CD4-positive, alpha-beta T cell (primary cell): ENCODE data around the gene AUP1. TPM values are rescaled to one million over a fixed set of nuclear protein-coding genes. Genes with fewer than 3 reads are reported as not detected.

Source experiments
- ATAC-seq: fragments of 200-7000 bp; cut with Tn5 transposase; one replicate; pipeline ENCODE4 v1.10.0; 2022; ENCODE audit warnings: mild to moderate bottlenecking; ENCODE audit not compliant: poor library complexity
- CTCF ChIA-PET: fragments of 350-600 bp; sonication (Branson Sonifier 250); formaldehyde crosslinking; loops from one replicate; lab custom pipeline; 2021; ENCODE audit warnings: antibody characterized with exemption, inconsistent platforms; lab: Charles Lee
- POLR2A ChIA-PET: fragments of 350-600 bp; sonication (Branson Sonifier 250); formaldehyde crosslinking; loops from one replicate; lab custom pipeline; 2021; ENCODE audit warnings: antibody characterized with exemption, inconsistent platforms; lab: Charles Lee
- DNase-seq, 14 experiments: peaks; one replicate each; pipeline ENCODE4 v3.0.0-alpha.2; 2013 to 2020; ENCODE audit warnings: mixed read lengths in 2 of 14
- H3K27ac ChIP-seq, 2 donors: one replicate each; pipeline versions ENCODE4 v1.5.1 to v1.7.0; 2013; ENCODE audit warnings: low read length in 2 of 2, low read depth in 1 of 2, mild to moderate bottlenecking in 1 of 2
- H3K27me3 ChIP-seq, 2 experiments: 1 replicate in 1 of 2; 2 replicates in 1 of 2; pipeline versions ENCODE4 v1.6.1 to v1.7.0; 2013; ENCODE audit warnings: low read length in 2 of 2, control low read depth in 1 of 2, mild to moderate bottlenecking in 1 of 2, moderate library complexity in 1 of 2; ENCODE audit not compliant: insufficient read depth in 2 of 2, control insufficient read depth in 1 of 2
- H3K36me3 ChIP-seq: one replicate; pipeline ENCODE4 v1.6.1; 2013; ENCODE audit warnings: low read length, control low read depth; ENCODE audit not compliant: insufficient read depth
- H3K4me1 ChIP-seq: one replicate; pipeline ENCODE4 v1.6.1; 2013; ENCODE audit warnings: low read length, control low read depth; ENCODE audit not compliant: insufficient read depth
- H3K4me3 ChIP-seq: one replicate; pipeline ENCODE4 v1.5.1; 2013; ENCODE audit warnings: mild to moderate bottlenecking, low read length, moderate library complexity
- H3K9me3 ChIP-seq, 2 experiments: 1 replicate in 1 of 2; 2 replicates in 1 of 2; pipeline versions ENCODE4 v1.6.1 to v1.7.0; 2013; ENCODE audit warnings: low read length in 2 of 2, mild to moderate bottlenecking in 2 of 2, control low read depth in 1 of 2, moderate library complexity in 1 of 2; ENCODE audit not compliant: control insufficient read depth in 1 of 2, insufficient read depth in 1 of 2
- H3K27ac Mint-ChIP-seq: one replicate; pipeline ENCODE4 v1.8.0; 2020; ENCODE audit warnings: mixed read lengths
- H3K27me3 Mint-ChIP-seq: one replicate; pipeline ENCODE4 v1.8.0; 2021; ENCODE audit warnings: mixed read lengths
- H3K36me3 Mint-ChIP-seq: one replicate; pipeline ENCODE4 v1.8.0; 2021; ENCODE audit warnings: low read depth, mixed read lengths
- H3K4me1 Mint-ChIP-seq: one replicate; pipeline ENCODE4 v1.8.0; 2021; ENCODE audit warnings: low read depth, mixed read lengths
- H3K4me3 Mint-ChIP-seq: one replicate; pipeline ENCODE4 v1.8.0; 2020; ENCODE audit warnings: mild to moderate bottlenecking, mixed read lengths
- H3K9me3 Mint-ChIP-seq: one replicate; pipeline ENCODE4 v1.8.0; 2020; ENCODE audit warnings: mixed read lengths
- intact Hi-C, 2 experiments: fragments of 100-400 bp; cut with DNase I in 1 of 2; cut with micrococcal nuclease in 1 of 2; formaldehyde crosslinking; loops; one replicate each; pipeline versions ENCODE4 v1.15.1 to v1.9.0; 2023 to 2025; cut with DNase I, micrococcal nuclease
- total RNA-seq, 174 experiments: library from RNA in 2 of 174; stranded (reverse) in 2 of 174; gene quantifications; one replicate each; pipeline ENCODE4 v1.2.3 and lab custom pipeline; 2021 to 2026
- TF ChIP-seq, protein P1 (sequence below): fragments of 200-600 bp; IDR thresholded peaks from one replicate; pipeline ENCODE4 v1.8.0; 2022; ENCODE audit warnings: antibody characterized with exemption, mild to moderate bottlenecking

Gene AUP1
- total RNA-seq, 2 experiments from 2014 or later = 162 to 170 TPM

DNA sequence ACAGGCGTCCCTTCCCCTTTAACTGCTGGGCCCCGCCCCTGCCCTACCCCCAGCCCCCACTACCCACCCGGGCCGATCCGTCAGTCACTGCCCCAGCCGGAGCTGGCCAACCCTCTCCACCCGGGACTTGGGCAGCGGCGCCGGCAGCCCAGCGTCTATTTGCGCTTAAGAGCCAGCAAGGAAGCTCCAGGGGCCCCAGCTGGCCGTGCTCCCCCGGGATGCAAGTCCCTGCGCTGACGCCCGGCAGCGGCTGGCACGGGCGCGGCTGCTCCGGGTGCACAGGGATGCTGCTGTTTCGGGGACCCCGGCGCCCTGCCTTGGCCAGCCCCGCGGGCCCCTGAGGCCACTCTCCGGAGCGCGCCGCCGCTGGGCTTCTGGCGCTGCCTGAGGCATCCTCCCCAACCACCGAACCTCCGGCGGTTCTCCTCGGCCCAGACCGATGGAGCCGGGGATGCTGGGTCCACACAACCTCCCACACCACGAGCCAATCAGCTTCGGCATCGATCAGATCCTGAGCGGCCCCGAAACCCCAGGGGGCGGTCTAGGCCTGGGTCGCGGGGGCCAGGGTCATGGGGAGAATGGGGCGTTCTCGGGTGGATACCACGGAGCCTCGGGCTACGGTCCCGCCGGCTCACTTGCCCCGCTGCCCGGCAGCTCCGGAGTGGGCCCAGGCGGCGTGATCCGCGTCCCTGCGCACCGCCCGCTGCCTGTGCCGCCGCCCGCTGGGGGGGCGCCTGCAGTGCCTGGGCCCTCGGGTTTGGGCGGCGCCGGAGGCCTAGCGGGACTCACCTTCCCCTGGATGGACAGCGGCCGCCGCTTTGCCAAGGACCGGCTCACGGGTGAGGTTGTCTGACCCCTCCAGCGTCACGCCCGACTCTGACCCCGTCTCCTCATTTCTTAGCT, 14.9 kb downstream of the AUP1 start, which contains the start of gene TLX2:
TLX2 (plus strand) TSS at position 83 of the 903 bp plus-strand sequence; CDS start at position 440, 357 bp downstream.
- ChIA-PET POLR2A (interaction anchor here (1.0 to 2.0 kb wide), 3 partner anchors 11 to 60 kb away, joined by 3 to 10 read pairs (median 6); partner anchors contain the start of genes AUP1 and HTRA2), CTCF (interaction anchor here (0.9 kb wide), 1 partner anchor 15 kb away, joined by 4 read pairs; the partner anchor contains the start of genes AUP1 and HTRA2)
- DNase-seq (peak in 2 of 14 experiments; percentile 34 to 37), ATAC-seq (peak; percentile 12)
- TF ChIP-seq, protein P1, sequence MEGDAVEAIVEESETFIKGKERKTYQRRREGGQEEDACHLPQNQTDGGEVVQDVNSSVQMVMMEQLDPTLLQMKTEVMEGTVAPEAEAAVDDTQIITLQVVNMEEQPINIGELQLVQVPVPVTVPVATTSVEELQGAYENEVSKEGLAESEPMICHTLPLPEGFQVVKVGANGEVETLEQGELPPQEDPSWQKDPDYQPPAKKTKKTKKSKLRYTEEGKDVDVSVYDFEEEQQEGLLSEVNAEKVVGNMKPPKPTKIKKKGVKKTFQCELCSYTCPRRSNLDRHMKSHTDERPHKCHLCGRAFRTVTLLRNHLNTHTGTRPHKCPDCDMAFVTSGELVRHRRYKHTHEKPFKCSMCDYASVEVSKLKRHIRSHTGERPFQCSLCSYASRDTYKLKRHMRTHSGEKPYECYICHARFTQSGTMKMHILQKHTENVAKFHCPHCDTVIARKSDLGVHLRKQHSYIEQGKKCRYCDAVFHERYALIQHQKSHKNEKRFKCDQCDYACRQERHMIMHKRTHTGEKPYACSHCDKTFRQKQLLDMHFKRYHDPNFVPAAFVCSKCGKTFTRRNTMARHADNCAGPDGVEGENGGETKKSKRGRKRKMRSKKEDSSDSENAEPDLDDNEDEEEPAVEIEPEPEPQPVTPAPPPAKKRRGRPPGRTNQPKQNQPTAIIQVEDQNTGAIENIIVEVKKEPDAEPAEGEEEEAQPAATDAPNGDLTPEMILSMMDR = no peak
- H3K27me3 ChIP-seq = peaks cover 72 to 73% of the 10 kb centered on the region in 2 experiments
- Mint-ChIP-seq H3K27ac (no peak within 1 kb of the TSS), H3K9me3 (no peaks in the 10 kb centered on the region), H3K4me1 (peaks cover 18% of the 10 kb centered on the region), H3K27me3 (peaks cover 88% of the 10 kb centered on the region), H3K36me3 (no peaks in the 10 kb centered on the region), H3K4me3 (peak within 1 kb of the TSS; percentile 74)
- H3K4me1 ChIP-seq = peaks cover 40% of the 10 kb centered on the region
- peak within 1 kb of the TSS; percentile 54 for H3K4me3 ChIP-seq
- H3K27ac ChIP-seq = no peak within 1 kb of the TSS
- intact Hi-C loops = loop anchor here in 1 of 2 experiments (2.0 kb wide), 1 partner anchor 14 kb away; the partner anchor contains the start of genes AUP1 and HTRA2
- H3K9me3 ChIP-seq = peaks cover 0 to 36% of the 10 kb centered on the region in 2 experiments
- no peaks in the 10 kb centered on the region for H3K36me3 ChIP-seq

DNA sequence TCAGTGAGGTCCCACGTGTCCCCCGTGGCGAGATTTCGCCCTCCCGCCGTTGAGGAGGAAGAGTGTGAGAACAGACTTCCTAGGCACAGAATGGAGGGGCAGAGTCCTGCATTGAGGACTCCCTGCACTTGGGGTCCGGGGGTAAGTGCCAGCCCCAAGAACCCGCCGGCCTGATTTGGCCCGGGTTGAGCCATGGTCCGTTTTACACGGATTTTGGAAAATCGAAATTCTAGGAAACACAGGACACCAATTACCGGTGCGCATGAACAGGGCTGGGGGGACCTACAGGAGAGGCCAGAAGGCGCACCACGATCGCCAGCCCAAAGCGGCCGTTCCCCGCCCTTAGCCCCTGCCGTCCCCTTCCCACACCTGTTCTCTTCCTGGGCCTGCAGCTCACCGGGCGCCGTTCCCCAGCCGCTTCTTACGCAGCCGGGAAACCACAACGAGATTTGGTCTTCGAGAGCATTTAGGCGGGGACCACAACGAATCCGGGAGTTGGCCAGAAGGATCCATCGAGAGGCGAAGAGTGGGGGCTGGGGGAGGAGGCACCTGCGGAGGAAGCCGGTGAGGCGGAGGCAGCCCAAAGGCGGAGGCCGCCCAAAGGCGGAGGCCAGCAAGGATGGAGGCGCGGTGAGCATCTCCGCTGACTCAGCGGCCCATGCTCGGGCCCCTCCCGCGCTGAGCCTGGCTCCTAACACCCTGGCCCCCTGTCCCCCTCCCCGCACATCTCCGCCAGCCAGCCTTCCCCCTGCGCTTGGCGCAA, 15.7 kb downstream of the AUP1 start:
- no peaks in the 10 kb centered on the region for H3K9me3 Mint-ChIP-seq
- peak; percentile 19 for ATAC-seq
- peak overlapping the region; percentile 25 for H3K4me3 ChIP-seq

More for the DNA sequence above, 15.7 kb downstream of the AUP1 start:
- Mint-ChIP-seq H3K4me1 (peaks cover 20% of the 10 kb centered on the region), H3K27ac (no peak overlapping the region), H3K36me3 (no peaks in the 10 kb centered on the region), H3K4me3 (peak overlapping the region; percentile 69), H3K27me3 (peaks cover 82% of the 10 kb centered on the region)
- H3K36me3 ChIP-seq = no peaks in the 10 kb centered on the region
- H3K4me1 ChIP-seq = peaks cover 40% of the 10 kb centered on the region
- CTCF ChIA-PET = interaction anchor here (0.9 kb wide), 1 partner anchor 16 kb away, joined by 4 read pairs; the partner anchor contains the start of genes AUP1 and HTRA2
- TF ChIP-seq, protein P1 = no peak
- intact Hi-C loops = loop anchor here in 1 of 2 experiments (2.0 kb wide), 1 partner anchor 15 kb away; the partner anchor contains the start of genes AUP1 and HTRA2
- peaks cover 64 to 65% of the 10 kb centered on the region in 2 experiments for H3K27me3 ChIP-seq
- H3K27ac ChIP-seq = no peak overlapping the region
- peak in 5 of 14 experiments; percentile 22 to 55 (median 44) for DNase-seq
- peaks cover 0 to 36% of the 10 kb centered on the region in 2 experiments for H3K9me3 ChIP-seq
- POLR2A ChIA-PET = interaction anchor here (0.7 to 2.0 kb wide), 5 partner anchors 10 to 59 kb away, joined by 3 to 10 read pairs (median 3); partner anchors contain the start of genes AUP1 and HTRA2
